Mesothelial cell of epicardium (in vitro differentiated cells): Measurements from ENCODE around the gene IZUMO4. TPM values are rescaled to one million over a fixed set of nuclear protein-coding genes. Genes with fewer than 3 reads are reported as not detected.

ENCODE experiments used
- DNase-seq, 2 experiments: peaks; one replicate each; pipeline ENCODE4 v3.0.0; 2021; ENCODE audit warnings: low spot score in 2 of 2; ENCODE audit not compliant: unreplicated experiment in 2 of 2
- H3K27ac Mint-ChIP-seq: 2 replicates; pipeline ENCODE4 v1.8.0; 2021; ENCODE audit warnings: mixed read lengths
- H3K27me3 Mint-ChIP-seq: 2 replicates; pipeline ENCODE4 v1.8.0; 2021; ENCODE audit warnings: low read depth, mixed read lengths
- H3K36me3 Mint-ChIP-seq: 2 replicates; pipeline ENCODE4 v1.8.0; 2021; ENCODE audit warnings: mixed read lengths
- H3K4me1 Mint-ChIP-seq: 2 replicates; pipeline ENCODE4 v1.8.0; 2021; ENCODE audit warnings: mixed read lengths
- H3K4me3 Mint-ChIP-seq: 2 replicates; pipeline ENCODE4 v1.8.0; 2021; ENCODE audit warnings: mild to moderate bottlenecking, moderate library complexity, mixed read lengths
- H3K9me3 Mint-ChIP-seq: 2 replicates; pipeline ENCODE4 v1.8.0; 2021; ENCODE audit warnings: mixed read lengths
- total RNA-seq: library from RNA; stranded (reverse); gene quantifications from 3 replicates; pipeline ENCODE4 v1.2.1, GENCODE V29; 2021
- TF ChIP-seq, protein P1 (sequence below): fragments of 200-600 bp; sonication (generic); IDR thresholded peaks from one replicate; pipeline ENCODE4 v1.5.0; 2021; ENCODE audit warnings: antibody characterized with exemption; ENCODE audit not compliant: unreplicated experiment

Gene IZUMO4
- total RNA-seq, 1 donor from 2014 or later: 13.8 TPM

GRCh38 chr19:2070986-2071673 lies 25.6 kb upstream of the IZUMO4 start:
- TF ChIP-seq, protein P1, sequence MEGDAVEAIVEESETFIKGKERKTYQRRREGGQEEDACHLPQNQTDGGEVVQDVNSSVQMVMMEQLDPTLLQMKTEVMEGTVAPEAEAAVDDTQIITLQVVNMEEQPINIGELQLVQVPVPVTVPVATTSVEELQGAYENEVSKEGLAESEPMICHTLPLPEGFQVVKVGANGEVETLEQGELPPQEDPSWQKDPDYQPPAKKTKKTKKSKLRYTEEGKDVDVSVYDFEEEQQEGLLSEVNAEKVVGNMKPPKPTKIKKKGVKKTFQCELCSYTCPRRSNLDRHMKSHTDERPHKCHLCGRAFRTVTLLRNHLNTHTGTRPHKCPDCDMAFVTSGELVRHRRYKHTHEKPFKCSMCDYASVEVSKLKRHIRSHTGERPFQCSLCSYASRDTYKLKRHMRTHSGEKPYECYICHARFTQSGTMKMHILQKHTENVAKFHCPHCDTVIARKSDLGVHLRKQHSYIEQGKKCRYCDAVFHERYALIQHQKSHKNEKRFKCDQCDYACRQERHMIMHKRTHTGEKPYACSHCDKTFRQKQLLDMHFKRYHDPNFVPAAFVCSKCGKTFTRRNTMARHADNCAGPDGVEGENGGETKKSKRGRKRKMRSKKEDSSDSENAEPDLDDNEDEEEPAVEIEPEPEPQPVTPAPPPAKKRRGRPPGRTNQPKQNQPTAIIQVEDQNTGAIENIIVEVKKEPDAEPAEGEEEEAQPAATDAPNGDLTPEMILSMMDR: no peak
- Mint-ChIP-seq H3K27ac (peak overlapping the region; percentile 17), H3K9me3 (no peaks in the 10 kb centered on the region), H3K36me3 (peaks cover 24% of the 10 kb centered on the region), H3K27me3 (no peaks in the 10 kb centered on the region), H3K4me3 (no peak overlapping the region), H3K4me1 (no peaks in the 10 kb centered on the region)
- DNase-seq: no peak

- Mint-ChIP-seq H3K9me3 (no peaks in the 10 kb centered on the region), H3K4me1 (no peaks in the 10 kb centered on the region), H3K36me3 (peaks cover 30% of the 10 kb centered on the region), H3K27me3 (no peaks in the 10 kb centered on the region), H3K27ac (no peak overlapping the region), H3K4me3 (no peak overlapping the region)
- TF ChIP-seq, protein P1: no peak
- DNase-seq: no peak
Measured at GRCh38 chr19:2072757-2073551, 23.8 kb upstream of the IZUMO4 start.

DNA sequence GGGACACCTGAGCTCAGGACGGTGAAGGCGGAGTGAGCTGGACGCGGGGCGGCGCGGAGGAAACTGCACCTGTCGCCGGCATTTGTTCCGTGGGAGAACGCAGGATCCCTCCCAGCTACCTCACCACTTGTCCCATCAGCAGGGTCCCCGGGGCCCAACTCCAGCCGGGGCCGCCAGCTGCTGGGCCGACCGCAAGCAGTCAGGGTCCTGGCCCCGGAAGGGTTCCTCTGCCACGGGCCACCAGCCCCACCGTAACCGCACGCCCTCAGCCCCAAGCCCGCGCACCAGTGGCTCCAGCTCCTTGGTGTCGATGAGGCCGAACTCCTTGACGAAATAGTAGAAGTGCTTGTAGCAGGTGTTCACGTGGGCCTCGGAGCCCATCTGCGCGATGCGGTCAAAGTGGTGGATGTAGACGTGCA lies 20.2 kb upstream of the IZUMO4 start:
- TF ChIP-seq, protein P1: no peak
- Mint-ChIP-seq H3K9me3 (no peaks in the 10 kb centered on the region), H3K4me3 (no peak overlapping the region), H3K36me3 (peaks cover 25% of the 10 kb centered on the region), H3K27ac (no peak overlapping the region), H3K27me3 (no peaks in the 10 kb centered on the region), H3K4me1 (no peaks in the 10 kb centered on the region)
- no peak for DNase-seq

- no peaks in the 10 kb centered on the region for H3K4me1 Mint-ChIP-seq
Measured at GRCh38 chr19:2077398-2077797, 19.3 kb upstream of the IZUMO4 start.

DNA sequence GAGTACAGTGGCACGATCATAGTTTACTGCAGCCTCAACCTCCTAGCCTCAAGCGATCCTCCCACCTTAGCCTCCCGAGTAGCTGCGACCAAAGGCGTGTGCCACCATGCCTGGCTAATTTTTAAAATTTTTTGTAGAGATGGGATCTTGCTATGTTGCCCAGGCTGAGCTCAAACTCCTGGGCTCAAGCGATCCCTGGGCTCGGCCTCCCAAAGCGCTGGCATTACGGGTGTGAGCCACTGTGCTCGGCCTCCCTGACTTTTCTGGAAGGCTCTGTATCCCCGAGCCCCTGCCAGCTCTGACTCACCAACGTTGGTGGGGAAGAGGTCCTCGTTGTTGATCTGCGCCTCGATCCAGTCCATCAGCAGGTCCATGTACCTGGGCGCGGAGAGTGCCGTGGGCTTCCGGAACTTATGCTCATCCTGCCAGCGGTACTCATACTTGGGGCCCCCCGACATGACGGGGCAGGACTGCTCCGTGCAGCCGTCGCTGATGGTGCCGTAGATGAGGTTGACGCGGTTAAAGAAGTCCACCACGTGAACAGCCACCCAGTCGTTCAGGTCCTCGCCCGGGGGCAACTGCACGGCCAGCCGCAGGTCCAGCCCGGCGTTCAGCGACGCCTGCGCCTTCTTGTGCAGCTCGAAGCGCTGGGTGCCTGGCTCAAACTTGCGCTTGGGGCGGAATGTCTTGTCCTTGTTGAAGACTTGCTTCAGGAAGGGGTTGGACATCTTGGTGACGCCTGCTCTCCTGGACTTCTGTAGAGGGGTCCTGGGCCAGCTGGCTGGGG lies 18.7 kb upstream of the IZUMO4 start:
- H3K27ac Mint-ChIP-seq: no peak overlapping the region
- H3K4me1 Mint-ChIP-seq: no peaks in the 10 kb centered on the region
- peaks cover 17% of the 10 kb centered on the region for H3K36me3 Mint-ChIP-seq
- H3K9me3 Mint-ChIP-seq: no peaks in the 10 kb centered on the region
- no peaks in the 10 kb centered on the region for H3K27me3 Mint-ChIP-seq
- DNase-seq: no peak
- H3K4me3 Mint-ChIP-seq: no peak overlapping the region
- TF ChIP-seq, protein P1: no peak

More at GRCh38 chr19:2077398-2077797, 19.3 kb upstream of the IZUMO4 start:
- Mint-ChIP-seq H3K36me3 (peaks cover 21% of the 10 kb centered on the region), H3K9me3 (no peaks in the 10 kb centered on the region), H3K27me3 (no peaks in the 10 kb centered on the region), H3K4me3 (no peak overlapping the region), H3K27ac (no peak overlapping the region)
- TF ChIP-seq, protein P1: no peak
- DNase-seq: no peak
